HL-60 (cell line): ENCODE measurements around the gene RFFL.
A peak's percentile ranks its signal among the peaks of the same experiment; 100 is the strongest.
"Not testable (repeated sequence)": the region's sequence is repeated elsewhere in the genome, so short reads cannot be mapped to it uniquely, and the experiment has no call there.

Source experiments
- DNase-seq, 2 experiments: peaks; one replicate each; pipeline ENCODE4 v3.0.0-alpha.2; 2010 to 2020; ENCODE audit warnings: low read depth in 1 of 2, low spot score in 1 of 2
- H3K27ac ChIP-seq: fragments of 250-450 bp; sonication (Bioruptor Pico); replicated peaks from 2 replicates; pipeline ENCODE4 v1.5.1; 2020; ENCODE audit warnings: mild to moderate bottlenecking, moderate library complexity
- H3K27me3 ChIP-seq: fragments of 250-450 bp; sonication (Bioruptor Pico); 2 replicates; pipeline ENCODE4 v1.5.1; 2021; ENCODE audit warnings: mild to moderate bottlenecking, moderate library complexity; ENCODE audit not compliant: insufficient read depth, poor library complexity, severe bottlenecking
- H3K4me3 ChIP-seq: replicated peaks from 2 replicates; pipeline ENCODE4 v1.5.1; 2011; ENCODE audit warnings: mild to moderate bottlenecking, control low read depth, low read length; ENCODE audit not compliant: insufficient read depth
- GABPA ChIP-seq: IDR thresholded peaks from 2 replicates; pipeline ENCODE4 v1.6.1; 2012; ENCODE audit warnings: low read depth
- POLR2AphosphoS5 ChIP-seq: IDR thresholded peaks from 2 replicates; pipeline ENCODE4 v1.6.1; 2012; ENCODE audit warnings: low read depth
- SPI1 ChIP-seq: IDR thresholded peaks from 2 replicates; pipeline ENCODE4 v1.6.1; 2012; ENCODE audit warnings: low read depth, mild to moderate bottlenecking, borderline replicate concordance
- TF ChIP-seq, protein P1 (sequence below): IDR thresholded peaks from one replicate; pipeline ENCODE4 v1.5.1; 2011; ENCODE audit warnings: low read length, control low read depth, inconsistent platforms; ENCODE audit not compliant: insufficient read depth
- TF ChIP-seq, protein P2 (sequence below): IDR thresholded peaks from 2 replicates; pipeline ENCODE4 v1.6.1; 2012; ENCODE audit warnings: low read depth; ENCODE audit not compliant: insufficient replicate concordance

Gene RFFL

GRCh38 chr17:35001549-35001948, 62.0 kb downstream of the RFFL start:
- Histone ChIP-seq H3K27me3 (no peaks in the 10 kb centered on the region), H3K4me3 (no peak overlapping the region), H3K27ac (no peak overlapping the region)
- TF ChIP-seq SPI1 = no peak
- no peak for TF ChIP-seq POLR2AphosphoS5
- no peak for TF ChIP-seq GABPA
- TF ChIP-seq, protein P1, sequence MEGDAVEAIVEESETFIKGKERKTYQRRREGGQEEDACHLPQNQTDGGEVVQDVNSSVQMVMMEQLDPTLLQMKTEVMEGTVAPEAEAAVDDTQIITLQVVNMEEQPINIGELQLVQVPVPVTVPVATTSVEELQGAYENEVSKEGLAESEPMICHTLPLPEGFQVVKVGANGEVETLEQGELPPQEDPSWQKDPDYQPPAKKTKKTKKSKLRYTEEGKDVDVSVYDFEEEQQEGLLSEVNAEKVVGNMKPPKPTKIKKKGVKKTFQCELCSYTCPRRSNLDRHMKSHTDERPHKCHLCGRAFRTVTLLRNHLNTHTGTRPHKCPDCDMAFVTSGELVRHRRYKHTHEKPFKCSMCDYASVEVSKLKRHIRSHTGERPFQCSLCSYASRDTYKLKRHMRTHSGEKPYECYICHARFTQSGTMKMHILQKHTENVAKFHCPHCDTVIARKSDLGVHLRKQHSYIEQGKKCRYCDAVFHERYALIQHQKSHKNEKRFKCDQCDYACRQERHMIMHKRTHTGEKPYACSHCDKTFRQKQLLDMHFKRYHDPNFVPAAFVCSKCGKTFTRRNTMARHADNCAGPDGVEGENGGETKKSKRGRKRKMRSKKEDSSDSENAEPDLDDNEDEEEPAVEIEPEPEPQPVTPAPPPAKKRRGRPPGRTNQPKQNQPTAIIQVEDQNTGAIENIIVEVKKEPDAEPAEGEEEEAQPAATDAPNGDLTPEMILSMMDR = no peak
- TF ChIP-seq, protein P2, sequence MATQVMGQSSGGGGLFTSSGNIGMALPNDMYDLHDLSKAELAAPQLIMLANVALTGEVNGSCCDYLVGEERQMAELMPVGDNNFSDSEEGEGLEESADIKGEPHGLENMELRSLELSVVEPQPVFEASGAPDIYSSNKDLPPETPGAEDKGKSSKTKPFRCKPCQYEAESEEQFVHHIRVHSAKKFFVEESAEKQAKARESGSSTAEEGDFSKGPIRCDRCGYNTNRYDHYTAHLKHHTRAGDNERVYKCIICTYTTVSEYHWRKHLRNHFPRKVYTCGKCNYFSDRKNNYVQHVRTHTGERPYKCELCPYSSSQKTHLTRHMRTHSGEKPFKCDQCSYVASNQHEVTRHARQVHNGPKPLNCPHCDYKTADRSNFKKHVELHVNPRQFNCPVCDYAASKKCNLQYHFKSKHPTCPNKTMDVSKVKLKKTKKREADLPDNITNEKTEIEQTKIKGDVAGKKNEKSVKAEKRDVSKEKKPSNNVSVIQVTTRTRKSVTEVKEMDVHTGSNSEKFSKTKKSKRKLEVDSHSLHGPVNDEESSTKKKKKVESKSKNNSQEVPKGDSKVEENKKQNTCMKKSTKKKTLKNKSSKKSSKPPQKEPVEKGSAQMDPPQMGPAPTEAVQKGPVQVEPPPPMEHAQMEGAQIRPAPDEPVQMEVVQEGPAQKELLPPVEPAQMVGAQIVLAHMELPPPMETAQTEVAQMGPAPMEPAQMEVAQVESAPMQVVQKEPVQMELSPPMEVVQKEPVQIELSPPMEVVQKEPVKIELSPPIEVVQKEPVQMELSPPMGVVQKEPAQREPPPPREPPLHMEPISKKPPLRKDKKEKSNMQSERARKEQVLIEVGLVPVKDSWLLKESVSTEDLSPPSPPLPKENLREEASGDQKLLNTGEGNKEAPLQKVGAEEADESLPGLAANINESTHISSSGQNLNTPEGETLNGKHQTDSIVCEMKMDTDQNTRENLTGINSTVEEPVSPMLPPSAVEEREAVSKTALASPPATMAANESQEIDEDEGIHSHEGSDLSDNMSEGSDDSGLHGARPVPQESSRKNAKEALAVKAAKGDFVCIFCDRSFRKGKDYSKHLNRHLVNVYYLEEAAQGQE = no peak
- DNase-seq = no peak

DNA sequence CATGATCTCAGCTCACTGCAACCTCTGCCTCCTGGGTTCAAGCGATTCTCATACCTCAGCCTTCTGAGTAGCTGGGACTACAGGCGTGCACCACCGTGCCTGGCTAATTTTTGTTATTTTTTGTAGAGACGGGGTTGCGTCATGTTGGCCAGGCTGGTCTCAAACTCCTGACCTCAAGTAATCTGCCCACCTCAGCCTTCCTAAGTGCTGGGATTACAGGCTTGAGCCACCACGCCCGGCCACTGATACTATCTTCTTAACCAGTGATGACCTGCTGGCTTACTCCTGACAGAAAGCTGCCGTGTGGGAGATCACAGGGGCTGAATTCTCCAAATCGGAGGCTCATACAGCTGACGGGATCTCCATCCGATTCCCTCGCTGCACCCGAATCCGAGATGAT, 62.5 kb downstream of the RFFL start:
- H3K27me3 ChIP-seq, H3K27ac ChIP-seq: not testable (repeated sequence)

GRCh38 chr17:34999456-34999855, 64.1 kb downstream of the RFFL start:
- Histone ChIP-seq H3K4me3 (no peak overlapping the region), H3K27me3 (no peaks in the 10 kb centered on the region), H3K27ac (no peak overlapping the region)
- no peak for TF ChIP-seq POLR2AphosphoS5
- TF ChIP-seq, protein P1 = no peak
- no peak for TF ChIP-seq GABPA
- TF ChIP-seq, protein P2 = no peak
- TF ChIP-seq SPI1 = no peak
- no peak for DNase-seq

More for the DNA sequence above, 62.5 kb downstream of the RFFL start:
- H3K4me3 ChIP-seq, DNase-seq: not testable (repeated sequence)

- peak; percentile 34 to 86 for DNase-seq
- TF ChIP-seq, protein P1 = peak; percentile 92
- TF ChIP-seq GABPA = no peak
- TF ChIP-seq SPI1 = peak; percentile 65; the same call in 1 of the 2 replicates
- no peak for TF ChIP-seq POLR2AphosphoS5
- Histone ChIP-seq H3K27me3 (no peaks in the 10 kb centered on the region), H3K27ac (peak overlapping the region; percentile 28), H3K4me3 (no peak overlapping the region)
Observed at GRCh38 chr17:34998205-34998604, 65.3 kb downstream of the RFFL start.
